Measurements from ENCODE around the gene RELN.

DNA sequence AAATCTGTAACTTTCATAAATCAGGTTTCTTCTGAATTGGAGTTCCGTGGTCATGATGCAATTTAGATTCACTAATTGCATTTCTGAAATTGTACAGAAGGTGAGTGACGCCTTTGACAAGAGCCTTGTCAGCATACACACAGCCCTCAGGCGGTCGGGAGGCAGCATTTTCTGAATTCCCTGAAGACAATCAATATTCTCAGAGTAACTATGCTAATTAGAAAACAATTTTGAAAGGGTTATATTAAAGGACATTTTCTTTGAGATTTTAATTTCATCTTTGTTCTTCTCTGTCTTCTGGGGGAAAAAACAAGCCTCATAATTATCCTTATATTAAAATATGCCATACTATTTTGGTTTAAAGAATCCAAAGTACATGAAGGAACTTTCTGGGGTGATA, 488.3 kb downstream of the RELN start:
- TF ChIP-seq, protein P1, sequence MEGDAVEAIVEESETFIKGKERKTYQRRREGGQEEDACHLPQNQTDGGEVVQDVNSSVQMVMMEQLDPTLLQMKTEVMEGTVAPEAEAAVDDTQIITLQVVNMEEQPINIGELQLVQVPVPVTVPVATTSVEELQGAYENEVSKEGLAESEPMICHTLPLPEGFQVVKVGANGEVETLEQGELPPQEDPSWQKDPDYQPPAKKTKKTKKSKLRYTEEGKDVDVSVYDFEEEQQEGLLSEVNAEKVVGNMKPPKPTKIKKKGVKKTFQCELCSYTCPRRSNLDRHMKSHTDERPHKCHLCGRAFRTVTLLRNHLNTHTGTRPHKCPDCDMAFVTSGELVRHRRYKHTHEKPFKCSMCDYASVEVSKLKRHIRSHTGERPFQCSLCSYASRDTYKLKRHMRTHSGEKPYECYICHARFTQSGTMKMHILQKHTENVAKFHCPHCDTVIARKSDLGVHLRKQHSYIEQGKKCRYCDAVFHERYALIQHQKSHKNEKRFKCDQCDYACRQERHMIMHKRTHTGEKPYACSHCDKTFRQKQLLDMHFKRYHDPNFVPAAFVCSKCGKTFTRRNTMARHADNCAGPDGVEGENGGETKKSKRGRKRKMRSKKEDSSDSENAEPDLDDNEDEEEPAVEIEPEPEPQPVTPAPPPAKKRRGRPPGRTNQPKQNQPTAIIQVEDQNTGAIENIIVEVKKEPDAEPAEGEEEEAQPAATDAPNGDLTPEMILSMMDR (IDR thresholded peaks at IDR 0.05; ENCODE audit: low read depth, low read length), result no peak
- TF ChIP-seq, protein P2, sequence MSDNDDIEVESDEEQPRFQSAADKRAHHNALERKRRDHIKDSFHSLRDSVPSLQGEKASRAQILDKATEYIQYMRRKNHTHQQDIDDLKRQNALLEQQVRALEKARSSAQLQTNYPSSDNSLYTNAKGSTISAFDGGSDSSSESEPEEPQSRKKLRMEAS (IDR thresholded peaks at IDR 0.05; ENCODE audit: low read depth, low read length), result no peak
